Upper lobe of right lung (tissue), 1 donor: Measurements from ENCODE around the gene ABI1. TPM values are rescaled to one million over a fixed set of nuclear protein-coding genes. Genes with fewer than 3 reads are reported as not detected.

ENCODE experiments used
- ATAC-seq: fragments of 200-7000 bp; cut with Tn5 transposase; one replicate; pipeline ENCODE4 v1.9.1; 2020; ENCODE audit warnings: mild to moderate bottlenecking, moderate library complexity
- DNase-seq: peaks from one replicate; pipeline ENCODE4 v3.0.0-alpha.2; 2020
- H3K27ac ChIP-seq: fragments of 200-600 bp; one replicate; pipeline ENCODE4 v1.8.0; 2022
- H3K27me3 ChIP-seq: fragments of 200-600 bp; one replicate; pipeline ENCODE4 v1.8.0; 2022; ENCODE audit warnings: mild to moderate bottlenecking
- H3K36me3 ChIP-seq: fragments of 200-600 bp; one replicate; pipeline ENCODE4 v1.8.0; 2022
- H3K4me1 ChIP-seq: fragments of 200-600 bp; one replicate; pipeline ENCODE4 v1.8.0; 2022
- H3K4me3 ChIP-seq: fragments of 200-600 bp; one replicate; pipeline ENCODE4 v1.8.0; 2022; ENCODE audit warnings: mild to moderate bottlenecking
- H3K9me3 ChIP-seq: fragments of 200-600 bp; one replicate; pipeline ENCODE4 v1.8.0; 2022
- CTCF ChIP-seq: fragments of 200-600 bp; IDR thresholded peaks from one replicate; pipeline ENCODE4 v1.8.0; 2022; ENCODE audit warnings: antibody characterized with exemption
- intact Hi-C: fragments of 100-400 bp; cut with DNase I; formaldehyde crosslinking; loops from one replicate; pipeline ENCODE4 v1.11.0; 2022
- total RNA-seq: library from RNA; stranded (reverse); fragmentation: NEBNext Ultra II Directional; extraction: Animal tissue kit (Norgen Biotek cat#: 25700); gene quantifications from one replicate; pipeline ENCODE4 v1.2.1, GENCODE V29; 2021
- donor health status: DM: no; HTN: yes; CAD: no; lungs with severe emphysema.

The ABI1 gene
- total RNA-seq, 1 donor from 2014 or later = 52.4 TPM

GRCh38 chr10:26737730-26738129 lies 123.0 kb downstream of the ABI1 start:
- H3K27ac ChIP-seq = peak overlapping the region; percentile 58
- ATAC-seq (peak; percentile 92), DNase-seq (no peak)
- intact Hi-C loops = no loop called here
- TF ChIP-seq CTCF = no peak
- H3K36me3 ChIP-seq = peaks cover 25% of the 10 kb centered on the region
- no peaks in the 10 kb centered on the region for H3K27me3 ChIP-seq
- no peaks in the 10 kb centered on the region for H3K4me1 ChIP-seq
- no peaks in the 10 kb centered on the region for H3K9me3 ChIP-seq
- H3K4me3 ChIP-seq = no peak overlapping the region

GRCh38 chr10:26735435-26735834 lies 125.3 kb downstream of the ABI1 start:
- Histone ChIP-seq H3K4me3 (no peak overlapping the region), H3K9me3 (no peaks in the 10 kb centered on the region), H3K36me3 (peaks cover 23% of the 10 kb centered on the region), H3K27me3 (no peaks in the 10 kb centered on the region), H3K27ac (no peak overlapping the region), H3K4me1 (no peaks in the 10 kb centered on the region)
- intact Hi-C loops = no loop called here
- no peak for TF ChIP-seq CTCF
- DNase-seq (no peak), ATAC-seq (no peak)

- Histone ChIP-seq H3K36me3 (peaks cover 23% of the 10 kb centered on the region), H3K4me1 (no peaks in the 10 kb centered on the region), H3K27me3 (no peaks in the 10 kb centered on the region), H3K9me3 (no peaks in the 10 kb centered on the region), H3K4me3 (no peak overlapping the region), H3K27ac (no peak overlapping the region)
- ATAC-seq (no peak), DNase-seq (no peak)
- intact Hi-C loops = no loop called here
- TF ChIP-seq CTCF = no peak
These were observed 126.8 kb downstream of the ABI1 start for GRCh38 chr10:26733750-26734568.

- Histone ChIP-seq H3K4me1 (no peaks in the 10 kb centered on the region), H3K4me3 (no peak overlapping the region), H3K36me3 (peaks cover 17% of the 10 kb centered on the region), H3K27ac (no peak overlapping the region), H3K27me3 (no peaks in the 10 kb centered on the region), H3K9me3 (no peaks in the 10 kb centered on the region)
- no peak for ATAC-seq
- no peak for DNase-seq
- intact Hi-C loops = no loop called here
- no peak for TF ChIP-seq CTCF
These were observed 130.2 kb downstream of the ABI1 start for GRCh38 chr10:26730552-26730951.

- Histone ChIP-seq H3K27me3 (no peaks in the 10 kb centered on the region), H3K36me3 (peaks cover 18% of the 10 kb centered on the region), H3K27ac (no peak overlapping the region), H3K4me1 (no peaks in the 10 kb centered on the region), H3K4me3 (no peak overlapping the region), H3K9me3 (no peaks in the 10 kb centered on the region)
- no peak for TF ChIP-seq CTCF
- ATAC-seq = no peak
- intact Hi-C loops = loop anchor here (10.0 kb wide), 1 partner anchor 155 kb away; no protein-coding TSS in a partner anchor
- DNase-seq = no peak
These were observed 131.4 kb downstream of the ABI1 start for GRCh38 chr10:26729395-26729794.
